Measurements from ENCODE around the gene SEC61A1. TPM values are rescaled to one million over a fixed set of nuclear protein-coding genes. Genes with fewer than 3 reads are reported as not detected.
A peak's percentile ranks its signal among the peaks of the same experiment; 100 is the strongest.

The SEC61A1 gene
- total RNA-seq, 2 donors from 2014 or later, result 162 to 181 TPM

GRCh38 chr3:128089135-128089534, 36.9 kb downstream of the SEC61A1 start:
- H3K27me3 Mint-ChIP-seq, result no peaks in the 10 kb centered on the region
- H3K36me3 Mint-ChIP-seq (ENCODE audit: low read depth), result peaks cover 2% of the 10 kb centered on the region
- H3K9me3 ChIP-seq (ENCODE audit: control insufficient read depth, low read length, poor library complexity, severe bottlenecking), result no peaks in the 10 kb centered on the region
- H3K4me1 Mint-ChIP-seq, result peaks cover 2% of the 10 kb centered on the region
- ATAC-seq (no peak), DNase-seq (no peak)
- H3K4me3 Mint-ChIP-seq, result no peak overlapping the region
- no peak overlapping the region for H3K27ac Mint-ChIP-seq

- Mint-ChIP-seq H3K4me3 (no peak overlapping the region), H3K27ac (no peak overlapping the region), H3K4me1 (peaks cover 8% of the 10 kb centered on the region), H3K27me3 (no peaks in the 10 kb centered on the region), H3K36me3 (ENCODE audit: low read depth) (peaks cover 6% of the 10 kb centered on the region)
- ATAC-seq, result no peak
- H3K9me3 ChIP-seq (ENCODE audit: control insufficient read depth, low read length, poor library complexity, severe bottlenecking), result no peaks in the 10 kb centered on the region
- DNase-seq, result no peak
Measured at GRCh38 chr3:128091586-128091985, 39.3 kb downstream of the SEC61A1 start.

GRCh38 chr3:128094295-128095151, 42.3 kb downstream of the SEC61A1 start:
- peak; percentile 32 for ATAC-seq
- Mint-ChIP-seq H3K4me1 (peaks cover 6% of the 10 kb centered on the region), H3K4me3 (no peak overlapping the region), H3K36me3 (ENCODE audit: low read depth) (peaks cover 10% of the 10 kb centered on the region), H3K27me3 (no peaks in the 10 kb centered on the region), H3K27ac (peak overlapping the region; percentile 47)
- H3K9me3 ChIP-seq (ENCODE audit: control insufficient read depth, low read length, poor library complexity, severe bottlenecking), result no peaks in the 10 kb centered on the region
- no peak for DNase-seq

GRCh38 chr3:128095222-128095703, 43.0 kb downstream of the SEC61A1 start:
- Mint-ChIP-seq H3K4me3 (no peak overlapping the region), H3K36me3 (ENCODE audit: low read depth) (peaks cover 10% of the 10 kb centered on the region), H3K27ac (peak overlapping the region; percentile 47), H3K4me1 (peaks cover 6% of the 10 kb centered on the region), H3K27me3 (no peaks in the 10 kb centered on the region)
- ATAC-seq (peak; percentile 99), DNase-seq (peak; percentile 64 to 78 (median 65))
- no peaks in the 10 kb centered on the region for H3K9me3 ChIP-seq (ENCODE audit: control insufficient read depth, low read length, poor library complexity, severe bottlenecking)

GRCh38 chr3:128098234-128098633, 46.0 kb downstream of the SEC61A1 start:
- peak overlapping the region; percentile 19 for H3K27ac Mint-ChIP-seq
- no peak for DNase-seq
- ATAC-seq, result no peak
- peaks cover 10% of the 10 kb centered on the region for H3K36me3 Mint-ChIP-seq (ENCODE audit: low read depth)
- H3K9me3 ChIP-seq (ENCODE audit: control insufficient read depth, low read length, poor library complexity, severe bottlenecking), result no peaks in the 10 kb centered on the region
- peaks cover 6% of the 10 kb centered on the region for H3K4me1 Mint-ChIP-seq
- no peak overlapping the region for H3K4me3 Mint-ChIP-seq
- no peaks in the 10 kb centered on the region for H3K27me3 Mint-ChIP-seq

- H3K4me1 Mint-ChIP-seq, result peaks cover 1% of the 10 kb centered on the region
- H3K4me3 Mint-ChIP-seq, result no peak overlapping the region
- no peaks in the 10 kb centered on the region for H3K9me3 ChIP-seq (ENCODE audit: control insufficient read depth, low read length, poor library complexity, severe bottlenecking)
- DNase-seq (no peak), ATAC-seq (no peak)
- H3K27ac Mint-ChIP-seq, result no peak overlapping the region
- peaks cover 10% of the 10 kb centered on the region for H3K36me3 Mint-ChIP-seq (ENCODE audit: low read depth)
- no peaks in the 10 kb centered on the region for H3K27me3 Mint-ChIP-seq
Measured at GRCh38 chr3:128100161-128100560, 47.9 kb downstream of the SEC61A1 start.

- Mint-ChIP-seq H3K4me3 (no peak overlapping the region), H3K36me3 (ENCODE audit: low read depth) (peaks cover 10% of the 10 kb centered on the region), H3K27ac (no peak overlapping the region), H3K27me3 (no peaks in the 10 kb centered on the region), H3K4me1 (no peaks in the 10 kb centered on the region)
- ATAC-seq (no peak), DNase-seq (no peak)
- H3K9me3 ChIP-seq (ENCODE audit: control insufficient read depth, low read length, poor library complexity, severe bottlenecking), result no peaks in the 10 kb centered on the region
Measured at GRCh38 chr3:128100638-128101037, 48.4 kb downstream of the SEC61A1 start.

- Mint-ChIP-seq H3K4me1 (no peaks in the 10 kb centered on the region), H3K27me3 (no peaks in the 10 kb centered on the region), H3K4me3 (no peak overlapping the region), H3K27ac (peak overlapping the region; percentile 60), H3K36me3 (ENCODE audit: low read depth) (no peaks in the 10 kb centered on the region)
- no peak for ATAC-seq
- no peak for DNase-seq
- H3K9me3 ChIP-seq (ENCODE audit: control insufficient read depth, low read length, poor library complexity, severe bottlenecking), result no peaks in the 10 kb centered on the region
Measured at GRCh38 chr3:128103136-128103676, 51.0 kb downstream of the SEC61A1 start.

GRCh38 chr3:128107834-128108233, 55.6 kb downstream of the SEC61A1 start:
- H3K27me3 Mint-ChIP-seq, result no peaks in the 10 kb centered on the region
- H3K4me1 Mint-ChIP-seq, result peaks cover 13% of the 10 kb centered on the region
- DNase-seq (no peak), ATAC-seq (no peak)
- peaks cover 8% of the 10 kb centered on the region for H3K36me3 Mint-ChIP-seq (ENCODE audit: low read depth)
- H3K4me3 Mint-ChIP-seq, result no peak overlapping the region
- H3K9me3 ChIP-seq (ENCODE audit: control insufficient read depth, low read length, poor library complexity, severe bottlenecking), result no peaks in the 10 kb centered on the region
- H3K27ac Mint-ChIP-seq, result no peak overlapping the region

GRCh38 chr3:128111147-128111546, 58.9 kb downstream of the SEC61A1 start:
- Mint-ChIP-seq H3K27me3 (no peaks in the 10 kb centered on the region), H3K4me1 (peaks cover 26% of the 10 kb centered on the region), H3K27ac (peak overlapping the region; percentile 92), H3K4me3 (peak overlapping the region; percentile 19), H3K36me3 (ENCODE audit: low read depth) (peaks cover 12% of the 10 kb centered on the region)
- DNase-seq (no peak), ATAC-seq (no peak)
- H3K9me3 ChIP-seq (ENCODE audit: control insufficient read depth, low read length, poor library complexity, severe bottlenecking), result no peaks in the 10 kb centered on the region

- ATAC-seq (peak; percentile 94), DNase-seq (peak in 1 of 3 donors; percentile 23)
- Mint-ChIP-seq H3K4me1 (peaks cover 26% of the 10 kb centered on the region), H3K27me3 (no peaks in the 10 kb centered on the region), H3K36me3 (ENCODE audit: low read depth) (peaks cover 12% of the 10 kb centered on the region), H3K27ac (peak overlapping the region; percentile 92), H3K4me3 (peak overlapping the region; percentile 31)
- no peaks in the 10 kb centered on the region for H3K9me3 ChIP-seq (ENCODE audit: control insufficient read depth, low read length, poor library complexity, severe bottlenecking)
Measured at GRCh38 chr3:128112357-128112968, 60.2 kb downstream of the SEC61A1 start.

- H3K27ac Mint-ChIP-seq, result peak overlapping the region; percentile 92
- H3K9me3 ChIP-seq (ENCODE audit: control insufficient read depth, low read length, poor library complexity, severe bottlenecking), result no peaks in the 10 kb centered on the region
- H3K27me3 Mint-ChIP-seq, result no peaks in the 10 kb centered on the region
- H3K4me1 Mint-ChIP-seq, result peaks cover 32% of the 10 kb centered on the region
- peaks cover 16% of the 10 kb centered on the region for H3K36me3 Mint-ChIP-seq (ENCODE audit: low read depth)
- peak overlapping the region; percentile 57 for H3K4me3 Mint-ChIP-seq
- no peak for DNase-seq
- ATAC-seq, result peak; percentile 31
Measured at GRCh38 chr3:128113817-128114794, 61.9 kb downstream of the SEC61A1 start.
